HEK293T (cell line): Measurements from ENCODE around the gene SLCO4A1.

Experiments used
- BHLHE40 ChIP-seq: fragments of 450-650 bp; IDR thresholded peaks from 2 replicates; pipeline ENCODE4 v1.6.1; 2016; ENCODE audit warnings: mild to moderate bottlenecking, moderate library complexity, borderline replicate concordance
- PKNOX1 ChIP-seq: fragments of 450-650 bp; IDR thresholded peaks from 2 replicates; pipeline ENCODE4 v1.6.1; 2016
- SP1 ChIP-seq: fragments of 450-650 bp; IDR thresholded peaks from 2 replicates; pipeline ENCODE4 v1.6.1; 2017
- SUZ12 ChIP-seq: fragments of 450-650 bp; IDR thresholded peaks from 2 replicates; pipeline ENCODE4 v1.6.1; 2016; ENCODE audit warnings: mild to moderate bottlenecking
- TARDBP ChIP-seq: fragments of 450-650 bp; IDR thresholded peaks from 2 replicates; pipeline ENCODE4 v1.6.1; 2016

GRCh38 chr20:62639765-62640164, 2.5 kb upstream of the SLCO4A1 start:
- TF ChIP-seq PKNOX1: no peak
- no peak for TF ChIP-seq SUZ12
- TF ChIP-seq BHLHE40: no peak
- TF ChIP-seq TARDBP: no peak
- no peak for TF ChIP-seq SP1
